ENCODE results near the gene FAM177A1.

DNA sequence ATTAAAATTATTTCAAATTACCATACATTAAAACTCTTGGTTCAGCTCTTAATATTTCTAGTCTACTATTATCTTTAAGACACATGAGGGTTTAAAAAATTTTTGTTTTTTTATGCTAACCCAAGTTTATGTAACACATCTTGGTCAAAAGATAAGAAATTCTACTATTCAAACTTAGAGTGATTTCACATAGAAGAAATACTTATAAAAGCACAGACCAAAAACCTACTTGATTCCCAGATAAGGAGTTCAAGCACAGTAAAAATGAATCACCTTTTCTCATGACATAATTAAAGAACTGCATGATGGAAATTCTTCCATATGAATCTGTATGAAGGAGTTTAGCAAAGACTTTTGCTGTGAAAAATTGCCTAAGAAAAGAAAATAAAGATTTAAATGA is 61.8 kb downstream of the FAM177A1 start:
- TF ChIP-seq, protein P1, sequence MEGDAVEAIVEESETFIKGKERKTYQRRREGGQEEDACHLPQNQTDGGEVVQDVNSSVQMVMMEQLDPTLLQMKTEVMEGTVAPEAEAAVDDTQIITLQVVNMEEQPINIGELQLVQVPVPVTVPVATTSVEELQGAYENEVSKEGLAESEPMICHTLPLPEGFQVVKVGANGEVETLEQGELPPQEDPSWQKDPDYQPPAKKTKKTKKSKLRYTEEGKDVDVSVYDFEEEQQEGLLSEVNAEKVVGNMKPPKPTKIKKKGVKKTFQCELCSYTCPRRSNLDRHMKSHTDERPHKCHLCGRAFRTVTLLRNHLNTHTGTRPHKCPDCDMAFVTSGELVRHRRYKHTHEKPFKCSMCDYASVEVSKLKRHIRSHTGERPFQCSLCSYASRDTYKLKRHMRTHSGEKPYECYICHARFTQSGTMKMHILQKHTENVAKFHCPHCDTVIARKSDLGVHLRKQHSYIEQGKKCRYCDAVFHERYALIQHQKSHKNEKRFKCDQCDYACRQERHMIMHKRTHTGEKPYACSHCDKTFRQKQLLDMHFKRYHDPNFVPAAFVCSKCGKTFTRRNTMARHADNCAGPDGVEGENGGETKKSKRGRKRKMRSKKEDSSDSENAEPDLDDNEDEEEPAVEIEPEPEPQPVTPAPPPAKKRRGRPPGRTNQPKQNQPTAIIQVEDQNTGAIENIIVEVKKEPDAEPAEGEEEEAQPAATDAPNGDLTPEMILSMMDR (IDR thresholded peaks at IDR 0.05; ENCODE audit: extremely low read depth in 1 of 2, insufficient read depth in 1 of 2, low read depth in 1 of 2, low read length in 2 of 2) = no peak
- TF ChIP-seq POLR2AphosphoS5 (IDR thresholded peaks at IDR 0.05; ENCODE audit: insufficient read depth, low read depth, low read length) = no peak
- TF ChIP-seq, protein P2, sequence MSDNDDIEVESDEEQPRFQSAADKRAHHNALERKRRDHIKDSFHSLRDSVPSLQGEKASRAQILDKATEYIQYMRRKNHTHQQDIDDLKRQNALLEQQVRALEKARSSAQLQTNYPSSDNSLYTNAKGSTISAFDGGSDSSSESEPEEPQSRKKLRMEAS (IDR thresholded peaks at IDR 0.05; ENCODE audit: insufficient read depth, insufficient read length) = no peak
- no peak for TF ChIP-seq POLR2A (IDR thresholded peaks at IDR 0.05; ENCODE audit: low read depth, low read length)
- TF ChIP-seq FOS (IDR thresholded peaks at IDR 0.05; ENCODE audit: borderline replicate concordance, insufficient read depth, low read length) = no peak

All from endothelial cell of umbilical vein (primary cell).